ENCODE data around the gene CEP350.
"Not testable (repeated sequence)": the region's sequence is repeated elsewhere in the genome, so short reads cannot be mapped to it uniquely, and the experiment has no call there.

CEP350 gene

DNA sequence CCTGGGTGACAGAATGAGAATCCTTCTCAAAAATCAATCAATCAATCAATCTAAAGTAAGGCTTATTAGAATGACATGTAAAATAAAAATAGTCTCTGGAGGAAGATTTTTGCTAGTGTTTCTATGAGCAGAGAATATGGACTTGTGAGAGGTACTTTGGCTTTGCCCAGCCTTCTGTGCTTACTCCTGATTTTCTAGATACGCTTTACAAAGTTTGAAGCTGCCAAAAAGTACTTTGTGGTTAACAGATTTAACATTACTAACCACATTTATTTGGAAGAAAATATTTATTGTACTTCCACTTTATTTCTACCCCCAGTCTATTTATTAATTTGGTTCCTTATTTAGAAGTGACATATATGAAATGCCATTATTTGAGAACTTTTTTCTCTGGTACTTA, 41.0 kb downstream of the CEP350 start:
- DNase-seq (ENCODE audit: low read depth): no peak

DNA sequence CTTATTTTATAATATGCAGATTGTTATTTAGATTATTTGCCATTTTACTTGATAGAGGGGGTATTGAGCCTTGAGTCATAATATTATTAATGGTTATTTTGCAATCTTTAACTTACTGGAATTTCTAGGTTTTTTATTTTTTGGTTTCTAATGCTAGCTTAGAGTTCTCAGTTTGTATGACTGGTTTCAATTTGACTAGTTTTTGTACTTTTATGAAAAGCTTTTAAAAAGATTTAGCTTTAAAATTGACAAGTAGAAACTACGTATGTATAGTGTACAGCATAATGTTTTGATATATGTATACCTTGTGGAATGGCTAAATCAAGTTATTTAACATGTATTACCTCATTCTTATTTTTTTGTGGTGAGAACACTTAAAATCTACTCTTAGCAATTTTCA, 41.5 kb downstream of the CEP350 start:
- DNase-seq (ENCODE audit: low read depth): no peak

DNA sequence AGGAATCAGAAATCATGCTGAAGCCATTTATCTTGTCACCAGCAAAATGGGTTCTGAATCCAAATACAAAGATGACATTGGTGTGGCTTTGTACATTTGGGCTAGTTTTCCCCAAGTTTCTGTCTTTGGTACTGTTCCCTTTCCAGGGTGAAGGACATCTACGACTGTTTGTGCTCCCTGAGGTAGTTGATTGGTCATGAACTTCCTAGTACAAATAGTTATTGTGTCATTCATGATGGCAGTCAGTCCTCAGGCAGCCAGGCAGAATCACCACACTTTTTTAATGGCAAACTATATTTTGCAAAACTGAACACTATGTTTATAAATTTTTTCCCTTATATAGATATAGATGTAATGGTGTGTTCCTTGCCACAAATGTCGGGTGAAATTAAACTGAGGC, 46.0 kb downstream of the CEP350 start:
- DNase-seq (ENCODE audit: low read depth): no peak

DNA sequence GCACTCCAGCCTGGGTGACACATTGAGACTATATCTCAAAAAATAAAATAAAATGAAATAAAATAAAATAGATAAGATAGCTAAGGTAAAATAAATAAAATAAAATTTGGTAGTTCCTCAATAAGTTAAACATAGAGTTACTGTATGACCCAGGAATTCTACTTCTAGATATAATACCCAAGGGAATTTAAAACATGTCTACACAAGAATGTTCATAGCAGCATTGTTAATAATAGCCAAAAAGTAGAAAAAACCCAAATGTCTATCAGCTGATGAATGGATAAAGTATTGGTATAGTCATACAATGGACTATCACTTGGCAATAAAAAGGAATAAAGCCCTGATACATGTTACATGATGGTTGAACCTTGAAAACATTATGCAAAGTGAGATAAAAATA, 47.8 kb downstream of the CEP350 start:
- DNase-seq (ENCODE audit: low read depth): no peak

DNA sequence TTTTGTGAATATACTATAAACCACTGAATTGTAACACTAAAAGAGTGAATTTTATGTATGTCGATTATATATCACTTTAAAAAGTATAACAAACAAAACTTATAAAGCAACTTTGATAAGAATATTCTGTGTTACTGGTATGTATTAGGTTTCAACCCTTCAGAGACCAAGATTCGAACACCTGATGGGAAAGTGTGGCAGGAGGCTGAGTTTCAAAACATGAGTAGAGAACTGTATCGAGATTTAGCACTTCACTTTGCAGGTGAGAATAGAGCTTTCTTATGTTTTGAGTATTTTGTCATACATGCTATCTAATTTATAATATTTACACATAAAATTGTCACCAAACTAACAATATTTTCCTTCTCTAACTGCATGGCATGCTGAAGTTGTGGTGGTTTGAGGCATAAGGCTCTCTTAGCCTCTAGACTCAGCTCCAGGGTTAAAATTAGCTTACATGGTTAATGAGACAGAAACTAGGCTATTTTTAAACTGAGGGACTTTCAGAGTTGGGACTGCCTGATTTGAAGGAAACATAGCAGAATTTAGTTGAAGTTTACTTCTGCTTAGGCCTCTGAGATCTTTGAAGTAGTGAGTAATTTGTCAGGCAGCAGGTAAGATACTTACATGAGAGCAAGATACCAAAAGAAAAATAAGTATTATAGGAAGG, 48.6 kb downstream of the CEP350 start:
- DNase-seq (ENCODE audit: low read depth): no peak

DNA sequence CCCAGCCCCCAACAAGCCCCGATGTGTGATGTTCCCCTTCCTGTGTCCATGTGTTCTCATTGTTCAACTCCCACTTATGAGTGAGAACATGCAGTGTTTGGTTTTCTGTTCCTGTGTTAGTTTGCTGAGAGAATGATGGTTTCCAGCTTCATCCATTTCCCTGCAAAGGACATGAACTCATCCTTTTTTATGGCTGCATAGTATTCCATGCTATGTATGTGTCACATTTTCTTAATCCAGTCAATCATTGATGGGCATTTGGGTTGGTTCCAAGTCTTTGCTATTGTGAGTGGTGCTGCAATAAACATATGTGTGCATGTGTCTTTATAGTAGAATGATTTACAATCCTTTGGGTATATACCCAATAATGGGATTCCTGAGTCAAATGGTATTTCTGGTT, 52.2 kb downstream of the CEP350 start:
- DNase-seq (ENCODE audit: low read depth): not testable (repeated sequence)

DNA sequence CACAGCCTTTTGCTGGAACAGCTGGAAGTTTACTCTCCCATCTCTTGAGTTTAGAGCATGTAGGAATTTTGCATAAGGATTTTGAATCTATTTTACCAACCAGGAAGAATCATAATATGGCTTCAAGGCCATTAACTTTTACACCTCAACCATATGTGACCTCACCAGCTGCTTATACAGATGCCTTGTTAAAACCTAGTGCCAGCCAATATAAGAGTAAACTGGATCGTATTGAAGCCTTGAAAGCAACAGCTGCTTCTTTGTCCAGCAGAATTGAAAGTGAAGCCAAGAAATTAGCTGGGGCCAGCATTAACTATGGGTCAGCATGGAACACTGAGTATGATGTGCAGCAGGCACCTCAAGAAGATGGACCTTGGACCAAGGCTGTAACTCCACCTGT, 65.4 kb downstream of the CEP350 start:
- DNase-seq (ENCODE audit: low read depth): no peak

DNA sequence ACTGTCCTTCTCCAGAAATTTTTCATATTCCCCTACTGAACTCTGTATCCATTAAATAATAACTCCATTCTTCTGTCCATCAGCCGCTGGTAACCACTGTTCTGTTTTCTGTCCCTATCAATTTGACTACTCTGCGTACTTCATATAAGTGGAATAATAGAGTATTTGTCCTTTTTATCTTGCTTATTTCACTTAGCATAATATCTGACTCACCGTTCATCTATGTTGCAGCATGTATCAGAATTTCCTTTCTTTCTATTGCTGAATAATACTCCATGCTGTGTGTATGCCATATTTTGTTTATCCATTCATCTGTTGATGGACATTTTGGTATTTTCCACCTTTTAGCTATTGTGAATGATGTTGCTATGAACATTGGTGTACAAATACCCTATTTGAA, 71.9 kb downstream of the CEP350 start:
- DNase-seq (ENCODE audit: low read depth): no peak

DNA sequence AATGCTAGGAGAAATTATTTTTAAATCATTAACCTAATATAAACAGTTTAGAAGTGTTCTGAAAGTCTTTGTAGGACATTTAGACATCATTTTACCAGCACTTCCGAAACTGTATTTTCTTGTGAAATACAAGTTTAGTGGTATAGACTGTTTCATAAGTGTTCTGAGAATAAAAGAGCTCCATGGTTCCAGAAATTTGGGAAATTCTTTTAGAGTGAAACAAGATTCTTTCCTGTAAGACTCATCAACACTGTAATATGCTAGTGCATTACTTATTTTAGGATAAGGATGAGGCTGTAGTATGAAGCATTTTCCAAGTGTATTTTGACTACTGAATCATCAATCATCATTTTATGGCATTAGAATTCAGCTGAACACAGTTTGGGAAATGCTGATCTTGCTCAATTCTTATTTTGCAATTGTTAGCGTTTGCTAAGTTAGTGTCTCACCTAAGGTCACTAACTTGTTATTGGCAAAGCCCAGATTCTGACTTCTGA, 73.4 kb downstream of the CEP350 start:
- DNase-seq (ENCODE audit: low read depth): no peak

DNA sequence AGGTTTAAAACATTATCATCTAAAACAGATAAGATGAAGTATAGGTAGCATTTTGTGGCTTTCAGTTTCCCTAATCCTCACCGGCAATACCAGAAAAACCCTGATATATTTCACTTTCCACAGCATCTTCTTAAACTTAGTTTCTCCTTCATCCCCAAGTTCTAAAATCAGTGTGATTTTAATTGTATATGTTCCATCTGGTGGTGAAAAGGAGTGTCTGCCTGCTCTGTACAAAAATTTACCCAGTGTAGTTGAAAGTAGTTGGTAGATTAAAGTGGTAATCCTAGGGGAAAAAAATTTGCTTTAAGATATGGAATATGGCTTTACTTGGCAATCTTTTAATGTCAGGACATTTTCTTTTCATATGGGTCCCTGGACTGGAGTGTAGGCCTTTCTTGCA, 74.3 kb downstream of the CEP350 start:
- DNase-seq (ENCODE audit: low read depth): no peak

DNA sequence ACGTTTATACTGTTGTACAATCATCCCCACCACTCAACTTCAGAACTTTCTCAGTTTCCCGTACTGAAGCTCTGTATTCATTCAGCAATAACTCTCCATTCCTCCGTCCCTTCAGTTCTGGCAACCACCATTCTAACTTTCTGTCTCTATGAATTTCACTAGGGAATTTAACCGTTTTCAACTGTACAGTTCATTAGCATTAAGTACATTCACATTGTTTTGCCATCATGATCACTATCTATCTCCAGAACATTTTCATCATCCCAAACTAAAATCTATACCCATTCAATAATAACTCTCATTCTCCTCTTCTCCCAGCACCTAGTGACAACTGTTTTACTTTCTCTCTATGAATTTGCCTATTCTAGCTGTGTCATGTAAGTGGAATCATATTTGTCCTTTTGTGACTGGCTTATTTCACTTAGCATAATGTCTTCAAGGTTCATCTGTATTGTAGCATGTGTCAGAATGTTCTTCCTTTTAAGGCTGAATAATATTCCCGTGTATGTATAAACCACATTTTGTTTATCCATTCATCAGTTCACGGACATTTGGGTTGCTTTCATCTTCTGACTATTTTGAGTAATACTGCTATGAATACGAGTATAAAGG, 75.0 kb downstream of the CEP350 start:
- DNase-seq (ENCODE audit: low read depth): no peak

DNA sequence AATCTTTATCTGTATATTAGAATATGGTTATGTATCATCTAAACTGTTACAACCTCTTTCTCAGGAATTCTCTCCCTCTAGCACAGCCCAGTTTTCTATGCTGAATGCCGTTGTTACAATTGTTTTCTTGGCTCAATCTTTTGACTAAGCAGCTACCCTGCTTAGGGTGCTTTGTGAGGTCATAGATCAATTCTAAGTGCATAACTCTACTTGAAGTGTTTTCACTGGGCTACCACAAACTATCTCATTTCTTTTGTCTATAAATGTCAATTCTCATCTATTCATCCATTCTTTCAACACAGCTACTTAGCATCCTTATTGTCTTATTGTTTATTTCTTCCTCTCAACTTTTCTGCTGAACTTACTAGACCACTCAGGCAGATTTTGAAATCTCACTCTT, 77.1 kb downstream of the CEP350 start:
- DNase-seq (ENCODE audit: low read depth): no peak

DNA sequence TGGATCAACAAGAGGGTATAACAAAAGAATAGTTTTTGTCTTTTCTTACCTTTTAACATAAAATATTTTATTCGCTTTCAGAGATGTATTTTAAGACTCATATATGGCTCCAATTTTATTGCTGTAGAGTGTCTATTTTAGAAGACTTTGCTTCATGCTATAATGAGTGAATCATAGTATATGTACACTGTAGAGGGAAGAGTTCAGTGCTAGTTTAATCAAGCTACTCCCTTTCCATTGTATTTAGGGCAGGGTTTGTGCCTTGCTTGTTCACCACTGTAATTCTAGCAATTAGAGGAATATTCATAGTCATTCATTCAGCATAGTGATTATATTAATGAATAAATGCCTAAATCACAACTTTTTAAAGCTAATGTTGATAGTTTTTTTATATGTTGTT, 78.8 kb downstream of the CEP350 start:
- no peak for DNase-seq (ENCODE audit: low read depth)

DNA sequence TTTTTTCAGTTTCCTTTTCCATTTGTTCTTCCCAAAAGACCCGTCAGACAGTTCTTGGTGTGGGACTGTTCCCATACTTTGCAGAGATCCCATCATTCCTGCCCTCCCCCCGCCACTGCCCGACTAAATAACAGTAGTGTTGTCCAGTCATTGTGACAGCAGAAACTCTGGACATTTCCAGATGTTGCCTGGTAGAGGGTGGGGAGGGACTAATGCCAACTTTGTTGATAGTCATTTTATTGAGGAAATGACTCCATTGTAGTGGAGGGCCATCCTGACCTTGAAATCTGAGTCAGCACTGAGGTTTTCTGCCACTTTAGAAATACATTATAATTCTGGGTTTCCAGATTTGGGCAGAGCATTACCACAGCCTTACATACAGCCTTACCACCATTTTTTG, 85.4 kb downstream of the CEP350 start:
- no peak for DNase-seq (ENCODE audit: low read depth)

DNA sequence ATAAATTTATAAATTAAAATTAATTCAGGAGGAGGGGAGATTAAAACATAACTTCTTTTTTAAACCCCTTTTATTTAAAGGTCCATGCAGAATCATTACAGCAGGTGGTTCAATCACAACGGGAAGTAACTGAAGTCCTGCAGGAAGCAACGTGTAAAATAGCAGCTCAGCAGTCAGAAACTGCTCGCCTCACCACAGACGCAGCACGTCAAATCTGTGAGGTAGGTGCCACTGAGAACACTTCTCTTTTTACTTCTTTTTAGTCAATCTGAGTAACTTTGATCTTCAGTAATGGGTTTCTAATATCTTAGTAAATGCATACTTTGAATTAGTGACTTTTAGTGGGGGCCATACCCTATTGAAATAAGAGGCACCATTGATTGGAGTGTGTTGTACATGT, 87.0 kb downstream of the CEP350 start:
- DNase-seq (ENCODE audit: low read depth): no peak

DNA sequence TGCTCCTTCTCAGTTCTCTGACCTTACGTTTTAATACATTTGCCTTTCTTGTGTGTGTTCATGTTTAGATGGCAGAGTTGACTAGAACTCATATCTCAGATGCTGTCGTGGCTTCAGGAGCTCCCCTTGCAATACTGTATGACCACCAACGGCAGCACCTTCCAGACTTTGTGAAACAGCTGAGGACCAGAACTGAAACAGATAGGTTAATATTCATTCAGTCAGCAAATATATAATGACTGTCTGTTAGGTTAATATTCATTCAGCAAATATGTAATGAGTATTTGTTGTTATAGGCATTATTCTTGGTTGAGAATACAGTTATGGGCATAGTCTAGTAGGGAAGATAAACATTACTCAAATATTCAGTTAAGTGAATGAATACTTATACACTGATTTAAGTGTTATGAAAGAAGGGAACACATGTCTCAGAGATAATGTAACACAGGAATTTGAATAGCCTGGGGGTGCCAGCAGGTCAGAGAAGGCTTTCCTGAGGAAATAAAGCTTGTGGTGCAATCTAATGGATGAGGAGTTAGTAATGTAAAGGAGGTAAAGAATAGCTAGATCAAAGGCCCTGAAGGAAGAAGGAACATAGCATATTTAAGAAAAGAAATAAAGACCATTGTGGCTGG, 88.5 kb downstream of the CEP350 start:
- DNase-seq (ENCODE audit: low read depth): no peak

DNA sequence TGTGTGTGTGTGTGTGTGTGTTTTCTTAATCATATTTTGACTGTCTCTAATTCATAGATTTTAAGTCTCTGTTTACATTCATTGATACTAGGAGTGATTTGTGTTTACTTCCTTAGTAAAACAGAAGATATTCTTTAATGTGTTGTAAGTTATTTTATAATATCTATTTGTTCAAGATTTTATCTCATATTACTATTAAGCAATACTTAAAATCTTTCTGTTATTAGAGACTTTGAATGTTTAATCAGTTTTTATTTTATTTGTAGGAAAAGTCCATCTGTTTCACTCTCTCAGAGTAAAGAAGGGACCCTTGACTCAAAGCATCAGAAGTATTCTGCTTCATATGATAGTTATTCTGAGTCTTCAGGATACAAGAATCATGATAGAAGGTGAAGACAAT, 89.2 kb downstream of the CEP350 start:
- no peak for DNase-seq (ENCODE audit: low read depth)

DNA sequence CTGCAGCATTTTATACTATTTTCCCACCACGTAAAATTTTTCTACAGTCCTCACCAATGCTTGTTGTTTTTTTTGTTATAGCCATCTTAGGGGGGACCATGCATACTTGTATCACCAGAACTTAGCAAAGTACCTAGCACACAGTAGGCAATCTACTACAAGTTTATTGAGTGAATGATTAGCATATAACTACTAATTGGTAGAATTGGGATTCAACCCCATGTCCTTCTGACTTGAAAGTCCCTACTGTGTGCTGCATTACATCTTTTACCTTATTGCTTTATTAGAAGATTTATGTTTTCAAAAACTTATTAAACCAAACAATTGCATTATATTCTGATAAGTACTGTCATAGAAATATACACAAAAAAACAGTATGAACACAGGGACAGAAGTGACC, 92.1 kb downstream of the CEP350 start:
- no peak for DNase-seq (ENCODE audit: low read depth)

DNA sequence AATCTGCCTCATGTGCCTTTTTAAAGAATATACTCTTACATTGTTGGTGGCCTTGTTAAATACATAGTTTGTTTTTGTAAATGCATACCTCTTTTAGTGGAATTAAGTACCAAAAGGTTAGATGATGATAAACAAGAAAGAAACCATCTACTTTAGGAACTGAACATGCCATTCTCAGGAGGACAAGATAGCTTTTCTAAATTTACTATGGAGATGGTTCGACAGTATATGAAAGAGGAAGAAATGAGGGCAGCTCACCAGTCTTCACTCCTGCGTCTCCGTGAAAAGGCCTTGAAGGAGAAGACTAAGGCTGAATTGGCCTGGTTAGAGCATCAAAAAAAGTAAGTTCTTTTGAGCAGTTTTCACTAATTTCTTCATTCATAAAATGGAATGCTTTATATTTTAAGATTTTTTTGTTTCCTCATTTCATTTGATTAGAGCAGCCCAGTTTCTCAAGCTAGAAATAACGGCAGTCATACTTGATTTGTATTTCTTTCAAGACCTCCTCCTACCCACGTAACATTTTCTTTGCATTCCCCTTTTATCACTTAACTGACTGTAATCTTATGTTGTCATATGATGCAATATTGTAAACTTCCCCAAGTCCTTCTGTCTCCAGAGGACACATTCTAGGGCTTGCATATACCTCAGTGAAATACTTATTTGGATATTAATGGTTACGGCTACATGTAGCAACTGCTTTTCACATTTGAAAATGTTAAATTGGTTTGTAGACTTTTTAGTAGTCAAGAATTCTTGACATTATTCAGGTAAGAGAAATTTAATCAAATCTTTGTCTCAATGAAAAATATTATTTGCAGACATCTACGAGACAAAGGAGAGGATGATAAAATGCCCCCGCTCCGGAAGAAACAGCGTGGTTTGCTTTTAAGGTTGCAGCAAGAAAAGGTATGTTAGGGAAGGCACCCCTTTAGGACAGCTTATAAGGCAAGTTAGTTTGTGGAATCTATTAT, 99.3 kb downstream of the CEP350 start:
- DNase-seq (ENCODE audit: low read depth): no peak

DNA sequence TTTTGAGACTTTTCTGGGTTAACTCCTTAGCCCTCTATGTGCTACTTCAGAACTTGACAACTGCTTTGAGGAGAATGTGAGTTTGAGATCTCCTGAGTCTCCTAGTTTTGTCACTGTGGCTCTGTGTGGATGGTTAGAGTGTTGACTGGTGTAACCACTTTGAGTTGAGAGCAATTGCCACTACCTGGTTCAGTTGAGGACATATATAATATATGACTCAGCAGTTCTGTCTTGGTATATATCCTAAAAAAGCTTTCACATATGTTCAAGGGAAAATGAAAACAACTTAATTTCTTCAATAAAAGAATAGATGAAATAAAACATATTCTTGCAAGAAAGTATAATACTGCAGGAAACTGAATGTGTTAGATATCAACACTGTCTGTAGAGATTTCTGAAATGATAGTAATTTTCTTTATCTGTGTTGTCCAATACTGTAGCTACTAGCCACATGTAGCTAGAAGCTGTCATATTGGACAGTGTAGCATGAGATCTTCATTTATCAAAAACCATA, 103.3 kb downstream of the CEP350 start:
- DNase-seq (ENCODE audit: low read depth): no peak

DNA sequence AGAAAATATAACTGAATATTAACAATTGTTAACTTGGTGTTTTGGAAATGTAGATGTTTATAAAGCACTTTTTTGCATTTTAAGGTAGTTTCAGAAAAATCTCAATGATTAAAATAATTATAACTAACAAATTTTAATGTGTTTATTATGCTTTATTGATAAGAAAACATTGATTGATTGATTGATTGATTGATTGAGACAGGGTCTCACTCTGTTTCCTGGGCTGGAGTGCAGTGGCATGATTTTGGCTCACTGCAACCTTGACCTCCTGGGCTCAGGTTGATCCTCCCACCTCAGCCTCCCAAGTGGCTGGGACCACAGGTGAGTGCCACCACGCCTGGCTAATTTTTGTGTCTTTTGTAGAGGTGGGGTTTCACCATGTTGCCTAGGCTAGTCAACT, 106.4 kb downstream of the CEP350 start:
- no peak for DNase-seq (ENCODE audit: low read depth)

DNA sequence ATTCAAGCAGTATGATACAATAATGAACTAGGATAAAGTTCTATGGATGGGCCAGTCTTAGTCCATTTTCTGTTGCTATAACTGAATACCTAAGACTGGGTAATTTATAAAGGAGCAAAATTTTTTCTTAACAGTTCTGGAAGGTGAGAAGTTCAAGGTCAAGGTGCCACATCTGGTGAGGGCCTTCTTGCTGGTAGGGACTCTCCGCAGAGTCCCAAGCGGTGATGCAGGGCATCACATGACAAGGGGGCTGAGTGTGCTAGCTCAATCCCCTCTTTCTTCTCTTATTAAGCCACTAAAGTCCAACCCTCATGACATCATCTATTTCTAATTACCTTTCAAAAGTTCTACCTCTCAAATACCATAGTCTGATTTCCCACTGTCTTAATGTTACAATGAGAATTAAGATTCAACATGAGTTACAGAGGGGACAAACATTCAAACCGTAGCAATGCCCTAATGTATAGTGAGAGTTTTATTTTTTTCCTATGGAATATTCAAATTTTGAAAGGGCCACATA, 107.9 kb downstream of the CEP350 start:
- no peak for DNase-seq (ENCODE audit: low read depth)

Data from activated T-helper 1 cell treated with Interleukin-2 at 50 U/mL for 16 hours (primary cell).